Vagina (tissue), 2 donors: ENCODE results near the gene NRAP.

Experiments
- CTCF ChIP-seq, 3 experiments: fragments of 450-650 bp in 2 of 3; fragments of 200-600 bp in 1 of 3; sonication (generic) in 1 of 3; IDR thresholded peaks; one replicate each; pipeline ENCODE4 v1.5.1; 2017 to 2019; ENCODE audit warnings: antibody characterized with exemption in 3 of 3, mild to moderate bottlenecking in 2 of 3, moderate library complexity in 2 of 3
- POLR2A ChIP-seq, 2 donors: fragments of 450-650 bp; IDR thresholded peaks; one replicate each; pipeline ENCODE4 v1.6.1; 2017; ENCODE audit warnings: antibody characterized with exemption in 2 of 2, mild to moderate bottlenecking in 2 of 2, moderate library complexity in 2 of 2
- POLR2AphosphoS5 ChIP-seq, 2 donors: sonication (generic); formaldehyde crosslinking; IDR thresholded peaks; one replicate each; pipeline ENCODE4 v1.9.0; 2017; ENCODE audit warnings: antibody characterized with exemption in 2 of 2, mild to moderate bottlenecking in 2 of 2, low read depth in 1 of 2; ENCODE audit not compliant: insufficient read depth in 1 of 2

- TF ChIP-seq CTCF (IDR thresholded peaks at IDR 0.05) = no peak
- no peak for TF ChIP-seq POLR2A (IDR thresholded peaks at IDR 0.05)
- TF ChIP-seq POLR2AphosphoS5 (IDR thresholded peaks at IDR 0.05; ENCODE audit: insufficient read depth in 1 of 2, low read depth in 1 of 2) = no peak
Observed at GRCh38 chr10:113646336-113647201, 17.3 kb downstream of the NRAP start.
